Endothelial cell of umbilical vein (primary cell): ENCODE results near the gene FBXO27. TPM values are rescaled to one million over a fixed set of nuclear protein-coding genes. Genes with fewer than 3 reads are reported as not detected.
"Not testable (repeated sequence)": the region's sequence is repeated elsewhere in the genome, so short reads cannot be mapped to it uniquely, and the experiment has no call there.

ENCODE experiments used
- BruUV-seq: library from RNA; stranded (reverse); fragments of 400-500 nt; replicated peaks from 2 replicates; lab custom pipeline; 2021; lab: Mats Ljungman, UMichigan
- CTCF ChIA-PET: fragments of 300-600, 350-600 bp; sonication (Branson Sonifier 250); formaldehyde crosslinking; loops from one replicate; lab custom pipeline; 2021; ENCODE audit warnings: antibody characterized with exemption, inconsistent platforms; lab: Charles Lee
- POLR2A ChIA-PET: fragments of 300-600, 350-600 bp; sonication (Branson Sonifier 250); formaldehyde crosslinking; loops from one replicate; lab custom pipeline; 2021; ENCODE audit warnings: antibody characterized with exemption, inconsistent platforms; lab: Charles Lee
- DNase-seq: peaks from one replicate; pipeline ENCODE4 v3.0.0-alpha.2; 2011; ENCODE audit warnings: low read depth, low spot score
- FAIRE-seq: peaks from 2 replicates; lab custom pipeline; 2011; peaks lifted over from hg19 to GRCh38; lab: Jason Lieb, UNC
- H2AFZ ChIP-seq: 2 replicates; pipeline ENCODE4 v1.6.0; 2012; ENCODE audit warnings: low read depth, low read length, control low read depth, inconsistent platforms
- H3K27ac ChIP-seq: 2 replicates; pipeline ENCODE4 v1.5.1; 2011; ENCODE audit warnings: low read depth, mild to moderate bottlenecking, control low read depth, low read length, moderate library complexity; ENCODE audit not compliant: insufficient read depth
- H3K27me3 ChIP-seq, 2 experiments: 2 replicates each; pipeline versions ENCODE4 v1.6.0 to v1.6.1; 2011; ENCODE audit warnings: low read length in 2 of 2, mixed read lengths in 1 of 2; ENCODE audit not compliant: control insufficient read depth in 2 of 2, insufficient read depth in 2 of 2
- H3K36me3 ChIP-seq, 2 experiments: 2 replicates in 1 of 2; 3 replicates in 1 of 2; pipeline ENCODE4 v1.5.1; 2011; ENCODE audit warnings: low read length in 2 of 2, mild to moderate bottlenecking in 1 of 2, moderate library complexity in 1 of 2; ENCODE audit not compliant: control insufficient read depth in 2 of 2, insufficient read depth in 2 of 2; ENCODE audit errors: extremely low read depth in 1 of 2
- H3K4me1 ChIP-seq: 3 replicates; pipeline ENCODE4 v1.5.1; 2011; ENCODE audit warnings: mild to moderate bottlenecking, low read length; ENCODE audit not compliant: control insufficient read depth, insufficient read depth; ENCODE audit errors: extremely low read depth
- H3K4me2 ChIP-seq: 2 replicates; pipeline ENCODE4 v1.6.1; 2011; ENCODE audit warnings: low read length, control low read depth, mixed read lengths; ENCODE audit not compliant: insufficient read depth
- H3K4me3 ChIP-seq, 3 experiments: fragments of 200-600 bp in 1 of 3; sonication (generic), shearing (Covaris generic) in 1 of 3; replicated peaks in 1 of 3; 2 replicates each; pipeline ENCODE4 v1.5.1; 2011 to 2016; ENCODE audit warnings: control low read depth in 3 of 3, low read length in 3 of 3, mild to moderate bottlenecking in 2 of 3, inconsistent platforms in 1 of 3, low read depth in 1 of 3, moderate library complexity in 1 of 3; ENCODE audit not compliant: insufficient read depth in 1 of 3
- H3K79me2 ChIP-seq: 2 replicates; pipeline ENCODE4 v1.6.0; 2012; ENCODE audit warnings: low read length, inconsistent platforms; ENCODE audit not compliant: control insufficient read depth, insufficient read depth
- H3K9ac ChIP-seq: replicated peaks from 2 replicates; pipeline ENCODE3; 2011; ENCODE audit warnings: low read length, control low read depth; ENCODE audit not compliant: insufficient read depth; ENCODE audit errors: extremely low read depth
- H3K9me1 ChIP-seq: replicated peaks from 3 replicates; pipeline ENCODE4 v1.6.0; 2011; ENCODE audit warnings: mild to moderate bottlenecking, low read length; ENCODE audit not compliant: control insufficient read depth, insufficient read depth; ENCODE audit errors: extremely low read depth
- H3K9me3 ChIP-seq: replicated peaks from 2 replicates; pipeline ENCODE4 v1.5.1; 2012; ENCODE audit warnings: low read length, inconsistent platforms; ENCODE audit not compliant: control insufficient read depth, insufficient read depth
- H4K20me1 ChIP-seq: replicated peaks from 2 replicates; pipeline ENCODE3; 2011; ENCODE audit warnings: mild to moderate bottlenecking, low read length; ENCODE audit not compliant: control insufficient read depth, insufficient read depth; ENCODE audit errors: extremely low read depth
- EZH2 ChIP-seq: IDR thresholded peaks from 2 replicates; pipeline ENCODE4 v1.6.1; 2012; ENCODE audit warnings: borderline replicate concordance, low read depth, mild to moderate bottlenecking, moderate library complexity, low read length, inconsistent platforms; ENCODE audit not compliant: severe bottlenecking
- FOS ChIP-seq: IDR thresholded peaks from 2 replicates; pipeline ENCODE4 v1.6.1; 2011; ENCODE audit warnings: mild to moderate bottlenecking, low read length, moderate library complexity, borderline replicate concordance; ENCODE audit not compliant: insufficient read depth
- GATA2 ChIP-seq: IDR thresholded peaks from 2 replicates; pipeline ENCODE4 v1.7.0; 2011; ENCODE audit warnings: low read depth, mild to moderate bottlenecking, moderate library complexity, mixed read lengths, low read length; ENCODE audit not compliant: insufficient read length, insufficient read depth
- JUN ChIP-seq: IDR thresholded peaks from 2 replicates; pipeline ENCODE4 v1.6.1; 2011; ENCODE audit warnings: borderline replicate concordance, low read depth; ENCODE audit not compliant: insufficient read length, insufficient read depth
- MYC ChIP-seq: IDR thresholded peaks from one replicate; pipeline ENCODE4 v1.6.1; 2011; ENCODE audit warnings: mild to moderate bottlenecking, low read depth, low read length
- POLR2A ChIP-seq: IDR thresholded peaks from 2 replicates; pipeline ENCODE4 v1.6.1; 2012; ENCODE audit warnings: low read depth, mild to moderate bottlenecking, control low read depth, low read length
- POLR2AphosphoS5 ChIP-seq: IDR thresholded peaks from 2 replicates; pipeline ENCODE4 v1.6.1; 2012; ENCODE audit warnings: low read depth, mild to moderate bottlenecking, control low read depth, low read length, moderate library complexity; ENCODE audit not compliant: insufficient read depth
- dilution Hi-C: fragments of 300-500 bp; cut with MboI; formaldehyde crosslinking; loops from one replicate; pipeline ENCODE4 v1.15.0; 2019; ENCODE audit warnings: low sequenced_read_pairs; ENCODE audit not compliant: extremely low pct_ligation_motif_present
- intact Hi-C: fragments of 100-400 bp; cut with micrococcal nuclease; formaldehyde crosslinking; loops from one replicate; pipeline ENCODE4 v1.10.0; 2022
- polyA plus RNA-seq, 4 experiments: library from polyadenylated mRNA; depleted of rRNA in 3 of 4; stranded (reverse) in 3 of 4; unstranded in 1 of 4; fragments of >200 nt; gene quantifications; 2 replicates each; pipeline versions ENCODE4 v1.2.1 to v1.2.3, GENCODE V29; 2011 to 2012; ENCODE audit warnings: missing spikeins in 1 of 4
- total RNA-seq: library from RNA; stranded (reverse); gene quantifications from 2 replicates; pipeline ENCODE4 v1.2.3, GENCODE V29; 2021
- TF ChIP-seq, protein P1 (sequence below), 2 donors: IDR thresholded peaks; 1 replicate in 1 of 2; 2 replicates in 1 of 2; pipeline ENCODE4 v1.5.1; 2011; ENCODE audit warnings: low read length in 2 of 2, mild to moderate bottlenecking in 2 of 2, moderate library complexity in 2 of 2, control low read depth in 1 of 2, inconsistent platforms in 1 of 2, low read depth in 1 of 2; ENCODE audit not compliant: insufficient read depth in 1 of 2; ENCODE audit errors: extremely low read depth in 1 of 2
- TF ChIP-seq, protein P2 (sequence below): IDR thresholded peaks from 2 replicates; pipeline ENCODE4 v1.6.1; 2011; ENCODE audit not compliant: insufficient read depth, insufficient read length

Gene FBXO27
- total and polyA plus RNA-seq, 2 donors (not counting 3 experiments of a cell fraction or from before 2014, with no cell fraction given) = 3.5 to 4.2 TPM

DNA sequence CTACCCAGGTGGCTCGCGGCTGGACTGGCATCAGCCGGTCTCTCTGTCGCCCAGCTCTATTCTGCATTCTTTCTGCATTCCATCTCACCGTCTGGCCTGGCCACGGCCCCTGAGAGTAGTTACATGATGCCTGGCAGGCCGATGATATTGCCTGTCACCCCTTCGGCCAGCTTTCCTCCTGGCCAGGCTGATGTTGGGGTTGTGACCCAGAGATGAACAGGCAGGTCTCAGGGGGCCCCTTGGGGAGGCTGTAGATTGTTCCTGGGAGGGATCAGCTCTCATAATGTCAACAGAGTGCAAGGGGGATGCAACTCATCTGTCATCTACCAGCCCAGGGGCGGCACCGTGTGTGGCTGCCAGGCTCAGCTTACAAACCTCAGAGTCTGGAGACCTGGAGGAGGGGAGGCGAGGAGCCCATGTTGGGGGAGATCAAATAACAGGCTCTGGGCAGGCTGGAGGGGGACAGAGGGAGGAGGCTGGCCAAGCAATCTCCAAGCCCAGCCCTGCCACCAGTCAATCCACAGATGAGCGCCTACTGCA, 43.2 kb downstream of the FBXO27 start:
- ChIA-PET POLR2A (no interaction called here), CTCF (interaction anchor here (0.9 to 2.6 kb wide), 5 partner anchors 11 to 63 kb away, joined by 3 to 12 read pairs (median 3); partner anchors contain the start of gene FBXO17)
- no peaks in the 10 kb centered on the region for H3K79me2 ChIP-seq
- TF ChIP-seq EZH2 (no peak), FOS (no peak), GATA2 (no peak), MYC (no peak), POLR2AphosphoS5 (no peak), POLR2A (no peak), JUN (no peak)
- TF ChIP-seq, protein P1, sequence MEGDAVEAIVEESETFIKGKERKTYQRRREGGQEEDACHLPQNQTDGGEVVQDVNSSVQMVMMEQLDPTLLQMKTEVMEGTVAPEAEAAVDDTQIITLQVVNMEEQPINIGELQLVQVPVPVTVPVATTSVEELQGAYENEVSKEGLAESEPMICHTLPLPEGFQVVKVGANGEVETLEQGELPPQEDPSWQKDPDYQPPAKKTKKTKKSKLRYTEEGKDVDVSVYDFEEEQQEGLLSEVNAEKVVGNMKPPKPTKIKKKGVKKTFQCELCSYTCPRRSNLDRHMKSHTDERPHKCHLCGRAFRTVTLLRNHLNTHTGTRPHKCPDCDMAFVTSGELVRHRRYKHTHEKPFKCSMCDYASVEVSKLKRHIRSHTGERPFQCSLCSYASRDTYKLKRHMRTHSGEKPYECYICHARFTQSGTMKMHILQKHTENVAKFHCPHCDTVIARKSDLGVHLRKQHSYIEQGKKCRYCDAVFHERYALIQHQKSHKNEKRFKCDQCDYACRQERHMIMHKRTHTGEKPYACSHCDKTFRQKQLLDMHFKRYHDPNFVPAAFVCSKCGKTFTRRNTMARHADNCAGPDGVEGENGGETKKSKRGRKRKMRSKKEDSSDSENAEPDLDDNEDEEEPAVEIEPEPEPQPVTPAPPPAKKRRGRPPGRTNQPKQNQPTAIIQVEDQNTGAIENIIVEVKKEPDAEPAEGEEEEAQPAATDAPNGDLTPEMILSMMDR (IDR thresholded peaks at IDR 0.05; ENCODE audit: extremely low read depth in 1 of 2, insufficient read depth in 1 of 2, low read depth in 1 of 2, low read length in 2 of 2) = no peak
- TF ChIP-seq, protein P2, sequence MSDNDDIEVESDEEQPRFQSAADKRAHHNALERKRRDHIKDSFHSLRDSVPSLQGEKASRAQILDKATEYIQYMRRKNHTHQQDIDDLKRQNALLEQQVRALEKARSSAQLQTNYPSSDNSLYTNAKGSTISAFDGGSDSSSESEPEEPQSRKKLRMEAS = no peak
- no peak overlapping the region for H3K9ac ChIP-seq
- no peaks in the 10 kb centered on the region for H3K36me3 ChIP-seq
- FAIRE-seq (no peak), DNase-seq (no peak)
- H2AFZ ChIP-seq = peak overlapping the region; percentile 23
- no peak overlapping the region for H3K4me2 ChIP-seq
- H3K9me1 ChIP-seq = no peaks in the 10 kb centered on the region
- H4K20me1 ChIP-seq = no peaks in the 10 kb centered on the region
- peaks cover 0 to 2% of the 10 kb centered on the region in 2 experiments for H3K27me3 ChIP-seq
- no TSS peak for BruUV-seq
- H3K27ac ChIP-seq = no peak overlapping the region
- H3K4me1 ChIP-seq = peaks cover 10% of the 10 kb centered on the region
- intact Hi-C loops (no loop called here), dilution Hi-C loops (no loop called here)
- H3K4me3 ChIP-seq = no peak overlapping the region
- H3K9me3 ChIP-seq = no peaks in the 10 kb centered on the region

DNA sequence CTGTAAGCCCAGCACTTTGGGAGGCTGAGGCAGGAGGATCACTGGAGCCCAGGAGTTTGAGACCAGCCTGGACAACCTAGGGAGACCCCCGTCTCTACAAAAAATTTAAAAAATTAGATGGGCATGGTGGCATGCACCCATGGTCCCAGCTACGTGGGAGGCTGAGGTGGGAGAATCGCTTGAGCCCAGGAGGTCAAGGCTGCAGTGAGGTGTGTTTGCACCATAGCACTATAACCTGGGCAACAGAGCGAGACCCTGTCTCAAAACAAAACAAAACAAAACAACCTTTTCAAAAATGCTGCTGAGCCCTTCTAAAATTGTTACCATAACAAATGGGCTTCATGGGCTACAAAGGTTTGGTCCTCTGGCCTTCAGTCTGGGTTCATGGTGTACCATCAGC, 43.7 kb downstream of the FBXO27 start:
- H3K9me3 ChIP-seq, DNase-seq, H3K4me3 ChIP-seq, intact Hi-C loops, POLR2A ChIA-PET, H3K9ac ChIP-seq, dilution Hi-C loops, H4K20me1 ChIP-seq, BruUV-seq, H3K4me2 ChIP-seq, H3K27ac ChIP-seq, H3K4me1 ChIP-seq, H2AFZ ChIP-seq, H3K9me1 ChIP-seq, H3K27me3 ChIP-seq, H3K36me3 ChIP-seq, FAIRE-seq, H3K79me2 ChIP-seq: not testable (repeated sequence)
- CTCF ChIA-PET = interaction anchor here (0.6 to 2.6 kb wide), 6 partner anchors 11 to 63 kb away, joined by 3 to 12 read pairs (median 3); partner anchors contain the start of gene FBXO17

DNA sequence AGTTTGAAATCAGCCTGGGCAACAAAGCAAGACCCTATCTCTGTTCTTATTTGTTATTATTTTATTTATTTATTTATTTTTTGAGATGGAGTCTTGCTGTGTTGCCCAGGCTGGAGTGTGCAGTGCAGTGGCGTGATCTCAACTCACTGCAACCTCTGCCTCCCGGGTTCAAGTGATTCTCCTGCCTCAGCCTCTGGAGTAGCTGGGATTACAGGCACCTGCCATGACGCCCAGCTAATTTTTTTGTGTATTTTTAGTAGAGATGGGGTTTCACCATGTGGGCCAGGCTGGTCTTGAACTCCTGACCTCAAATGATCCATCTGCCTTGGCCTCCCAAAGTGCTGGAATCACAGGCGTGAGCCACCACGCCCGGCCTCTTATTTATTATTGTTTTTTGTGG, 44.6 kb downstream of the FBXO27 start:
- H3K79me2 ChIP-seq, POLR2A ChIA-PET, DNase-seq, H3K9ac ChIP-seq, H3K4me1 ChIP-seq, H3K27ac ChIP-seq, H3K36me3 ChIP-seq, H3K4me2 ChIP-seq, dilution Hi-C loops, BruUV-seq, H3K9me1 ChIP-seq, H3K27me3 ChIP-seq, H4K20me1 ChIP-seq, FAIRE-seq, H3K4me3 ChIP-seq, H3K9me3 ChIP-seq, H2AFZ ChIP-seq, intact Hi-C loops: not testable (repeated sequence)
- CTCF ChIA-PET = interaction anchor here (2.6 kb wide), 1 partner anchor 12 kb away, joined by 12 read pairs; the partner anchor contains the start of gene FBXO17
